ENCODE results near the gene PRICKLE1. TPM values are rescaled to one million over a fixed set of nuclear protein-coding genes. Genes with fewer than 3 reads are reported as not detected.

PRICKLE1 gene
- total and polyA plus RNA-seq, 2 of the 13 experiments (the other 11 are each of a cell fraction or from before 2014, with no cell fraction given): not detected

- TF ChIP-seq PRDM15 (CRISPR knock-in tag; IDR thresholded peaks at IDR 0.05): peak; percentile 88
Measured at GRCh38 chr12:42590330-42590934, 886 bp upstream of the PRICKLE1 start (continued).

- Histone ChIP-seq H4K20me1 (ENCODE audit: insufficient read depth, low read length) (no peaks in the 10 kb centered on the region), H3K79me2 (ENCODE audit: insufficient read depth, low read length) (no peaks in the 10 kb centered on the region), H3K9me3 (ENCODE audit: low read length) (no peaks in the 10 kb centered on the region), H3K4me1 (ENCODE audit: insufficient read depth, low read length) (peaks cover 28% of the 10 kb centered on the region), H3K4me3 (replicated peaks in 1 of 3; ENCODE audit: insufficient read depth in 1 of 3, low read depth in 2 of 3, low read length in 3 of 3) (peak overlapping the region; percentile 31 to 66 (median 34); a peak in 4 of 6 replicates), H3K4me2 (ENCODE audit: low read depth, low read length) (peak overlapping the region; percentile 67), H3K9ac (ENCODE audit: insufficient read depth, low read depth, low read length) (no peak overlapping the region), H3K27me3 (ENCODE audit: control insufficient read depth in 1 of 2, insufficient read depth in 2 of 2, low read length in 2 of 2) (peaks cover 5 to 56% of the 10 kb centered on the region in 2 experiments; a peak in 4 of 5 replicates), H2AFZ (ENCODE audit: low read length) (no peak overlapping the region), H3K36me3 (replicated peaks in 1 of 2; ENCODE audit: control insufficient read depth in 1 of 2, insufficient read depth in 2 of 2, low read length in 2 of 2) (no peaks in the 10 kb centered on the region), H3K27ac (ENCODE audit: extremely low read length, insufficient read depth, low read length) (no peak overlapping the region)
- intact Hi-C loops (cut with micrococcal nuclease; ENCODE audit: unreplicated experiment): no loop called here
- ChIA-PET CTCF (ENCODE audit: low intra/inter-chr PET ratio, low total read pairs) (no interaction called here), POLR2A (no interaction called here)
- peak; percentile 41; the same call in 1 of the 2 replicates for TF ChIP-seq CTCF (CRISPR knock-in tag; IDR thresholded peaks at IDR 0.05)
- peak; percentile 96 for TF ChIP-seq ZSCAN29 (CRISPR knock-in tag; conservative IDR thresholded peaks at IDR 0.05)
- TF ChIP-seq EZH2 (conservative IDR thresholded peaks at IDR 0.05; ENCODE audit: low read depth, low read length): peak; percentile 68; the same call in 1 of the 2 replicates
- no peak for TF ChIP-seq ZBTB21 (CRISPR knock-in tag; IDR thresholded peaks at IDR 0.05)
- 0 out of 2 replicates have a peak, but pooled peaks have one; percentile 37 for TF ChIP-seq DNMT1 (CRISPR knock-in tag; IDR thresholded peaks at IDR 0.05)
- TF ChIP-seq CENPT (CRISPR knock-in tag; IDR thresholded peaks at IDR 0.05; ENCODE audit: low read depth): no peak
- TF ChIP-seq CBX2 (IDR thresholded peaks at IDR 0.05; ENCODE audit: low read depth, low read length): peak; percentile 56; the same call in 1 of the 2 replicates
- TF ChIP-seq CBX2 (CRISPR knock-in tag; IDR thresholded peaks at IDR 0.05; ENCODE audit: low read depth): no peak
- no peak for TF ChIP-seq CBFB (CRISPR knock-in tag; IDR thresholded peaks at IDR 0.05)
- no peak for TF ChIP-seq DNMT3B (CRISPR knock-in tag; conservative IDR thresholded peaks at IDR 0.05)
- TF ChIP-seq ZNF768 (CRISPR knock-in tag; IDR thresholded peaks at IDR 0.05): peak; percentile 38; the same call in 1 of the 2 replicates
- 0 out of 2 replicates have a peak, but pooled peaks have one; percentile 10 for TF ChIP-seq STAG1 (CRISPR knock-in tag; IDR thresholded peaks at IDR 0.05)
- TF ChIP-seq DR1 (CRISPR knock-in tag; IDR thresholded peaks at IDR 0.05): no peak
- WGBS (ENCODE audit: low lambda C conversion rate): 23% methylated on average over 21 of the region's 52 CpGs
- no TSS peak for BruUV-seq (replicated peaks)
- FAIRE-seq: no peak
- DNase-seq (ENCODE audit: low spot score): no peak
- in situ Hi-C loops (cut with HindIII; ENCODE audit: extremely low pct_ligation_motif_present, low pct_unique_long_range_greater_than_20kb): no loop called here
- ATAC-seq: peak; percentile 68
Measured at GRCh38 chr12:42588524-42589464, 752 bp downstream of the PRICKLE1 start.
